Measurements from ENCODE around the gene SMAGP. TPM values are rescaled to one million over a fixed set of nuclear protein-coding genes. Genes with fewer than 3 reads are reported as not detected.

SMAGP gene
- total and polyA plus RNA-seq, 4 donors: 2.4 to 6.4 (median 4.2) TPM

- H3K9ac ChIP-seq (ENCODE audit: low read depth in 1 of 2, low read length in 2 of 2): no peak overlapping the region
- DNase-seq (ENCODE audit: low spot score): no peak
- WGBS: 97% methylated on average over 9 of the region's 9 CpGs
- no peak overlapping the region for H3K4me3 ChIP-seq (ENCODE audit: low read depth in 1 of 3, low read length in 3 of 3)
- no peaks in the 10 kb centered on the region for H3K27me3 ChIP-seq (ENCODE audit: control insufficient read depth in 4 of 4, insufficient read depth in 4 of 4, low read length in 3 of 4)
- H3K9me3 ChIP-seq (ENCODE audit: control insufficient read depth in 4 of 4, low read length in 3 of 4): no peaks in the 10 kb centered on the region
- TF ChIP-seq REST (IDR thresholded peaks at IDR 0.05) (no peak), NR2F2 (IDR thresholded peaks at IDR 0.05) (no peak), YY1 (IDR thresholded peaks at IDR 0.05) (no peak), MAX (IDR thresholded peaks at IDR 0.05) (no peak), RXRA (IDR thresholded peaks at IDR 0.05) (no peak), ATF3 (IDR thresholded peaks at IDR 0.05) (no peak), RAD21 (IDR thresholded peaks at IDR 0.05) (no peak), TAF1 (conservative IDR thresholded peaks at IDR 0.05) (no peak), FOXA2 (IDR thresholded peaks at IDR 0.05) (no peak)
- peaks cover 0 to 2% (median 0%) of the 10 kb centered on the region in 4 donors for H3K4me1 ChIP-seq (ENCODE audit: control insufficient read depth in 4 of 4, insufficient read depth in 4 of 4, low read length in 3 of 4)
- no peaks in the 10 kb centered on the region for H3K36me3 ChIP-seq (ENCODE audit: control insufficient read depth in 4 of 4, insufficient read depth in 3 of 4, low read depth in 1 of 4, low read length in 3 of 4)
- H3K27ac ChIP-seq (ENCODE audit: low read depth in 1 of 2, low read length in 2 of 2): no peak overlapping the region
Measured at GRCh38 chr12:51200806-51201205, 69.4 kb downstream of the SMAGP start.

- Histone ChIP-seq H3K27ac (ENCODE audit: low read depth in 1 of 2, low read length in 2 of 2) (no peak overlapping the region), H3K36me3 (ENCODE audit: control insufficient read depth in 4 of 4, insufficient read depth in 3 of 4, low read depth in 1 of 4, low read length in 3 of 4) (no peaks in the 10 kb centered on the region), H3K9me3 (ENCODE audit: control insufficient read depth in 4 of 4, low read length in 3 of 4) (no peaks in the 10 kb centered on the region), H3K27me3 (ENCODE audit: control insufficient read depth in 4 of 4, insufficient read depth in 4 of 4, low read length in 3 of 4) (no peaks in the 10 kb centered on the region), H3K4me1 (ENCODE audit: control insufficient read depth in 4 of 4, insufficient read depth in 4 of 4, low read length in 3 of 4) (peaks cover 0 to 2% (median 0%) of the 10 kb centered on the region in 4 donors), H3K9ac (ENCODE audit: low read depth in 1 of 2, low read length in 2 of 2) (no peak overlapping the region), H3K4me3 (ENCODE audit: low read depth in 1 of 3, low read length in 3 of 3) (no peak overlapping the region)
- DNase-seq (ENCODE audit: low spot score): no peak
- TF ChIP-seq RAD21 (IDR thresholded peaks at IDR 0.05): no peak
- TF ChIP-seq FOXA1 (IDR thresholded peaks at IDR 0.05): no peak
- TF ChIP-seq EGR1 (IDR thresholded peaks at IDR 0.05; ENCODE audit: low read depth in 2 of 2): no peak
- TF ChIP-seq HNF4A (conservative IDR thresholded peaks at IDR 0.05): peak; percentile 36 to 60
- no peak for TF ChIP-seq SP1 (IDR thresholded peaks at IDR 0.05)
- 77% methylated on average over 7 of the region's 7 CpGs for WGBS
Measured at GRCh38 chr12:51200156-51200555, 70.1 kb downstream of the SMAGP start.

- Histone ChIP-seq H3K36me3 (ENCODE audit: control insufficient read depth in 4 of 4, insufficient read depth in 3 of 4, low read depth in 1 of 4, low read length in 3 of 4) (no peaks in the 10 kb centered on the region), H3K27ac (ENCODE audit: low read depth in 1 of 2, low read length in 2 of 2) (no peak overlapping the region), H3K9me3 (ENCODE audit: control insufficient read depth in 4 of 4, low read length in 3 of 4) (no peaks in the 10 kb centered on the region), H3K9ac (ENCODE audit: low read depth in 1 of 2, low read length in 2 of 2) (no peak overlapping the region), H3K4me1 (ENCODE audit: control insufficient read depth in 4 of 4, insufficient read depth in 4 of 4, low read length in 3 of 4) (peaks cover 0 to 2% (median 0%) of the 10 kb centered on the region in 4 donors), H3K4me3 (ENCODE audit: low read depth in 1 of 3, low read length in 3 of 3) (no peak overlapping the region), H3K27me3 (ENCODE audit: control insufficient read depth in 4 of 4, insufficient read depth in 4 of 4, low read length in 3 of 4) (no peaks in the 10 kb centered on the region)
- DNase-seq (ENCODE audit: low spot score): no peak
- WGBS: 94% methylated on average over 10 of the region's 10 CpGs
- TF ChIP-seq CTCF (IDR thresholded peaks at IDR 0.05; ENCODE audit: low read depth, low read length, missing input control) (no peak), EGR1 (IDR thresholded peaks at IDR 0.05; ENCODE audit: low read depth in 2 of 2) (no peak), YY1 (IDR thresholded peaks at IDR 0.05) (no peak), HNF4A (conservative IDR thresholded peaks at IDR 0.05) (no peak), FOXA2 (IDR thresholded peaks at IDR 0.05) (no peak), RAD21 (IDR thresholded peaks at IDR 0.05) (no peak), TAF1 (conservative IDR thresholded peaks at IDR 0.05) (no peak), ATF3 (IDR thresholded peaks at IDR 0.05) (no peak), ZBTB33 (IDR thresholded peaks at IDR 0.05) (no peak), HNF4G (IDR thresholded peaks at IDR 0.05) (no peak)
Measured at GRCh38 chr12:51199366-51199945, 70.8 kb downstream of the SMAGP start.

All from liver (tissue), 9 donors.